ENCODE measurements around the gene SCART1.
"Not testable (repeated sequence)": the region's sequence is repeated elsewhere in the genome, so short reads cannot be mapped to it uniquely, and the experiment has no call there.

The SCART1 gene

GRCh38 chr10:133420028-133420427 lies 33.7 kb upstream of the SCART1 start:
- Histone ChIP-seq H3K9ac (ENCODE audit: low read depth in 1 of 2, low read length in 2 of 2) (no peak overlapping the region), H3K27ac (ENCODE audit: low read depth in 2 of 2, low read length in 2 of 2) (no peak overlapping the region), H3K9me3 (ENCODE audit: control insufficient read depth in 2 of 2, low read length in 2 of 2) (peaks cover 0 to 3% of the 10 kb centered on the region in 2 donors), H3K4me1 (ENCODE audit: control insufficient read depth in 2 of 2, insufficient read depth in 2 of 2, low read length in 2 of 2) (no peaks in the 10 kb centered on the region), H3K4me3 (ENCODE audit: low read length in 2 of 2) (no peak overlapping the region), H3K36me3 (ENCODE audit: control insufficient read depth in 2 of 2, insufficient read depth in 2 of 2, low read length in 2 of 2) (peaks cover 9 to 25% of the 10 kb centered on the region in 2 donors), H3K27me3 (ENCODE audit: control insufficient read depth in 2 of 2, insufficient read depth in 2 of 2, low read length in 2 of 2) (peaks cover 0 to 4% of the 10 kb centered on the region in 2 donors)

- Histone ChIP-seq H3K4me1 (ENCODE audit: control insufficient read depth in 2 of 2, insufficient read depth in 2 of 2, low read length in 2 of 2) (no peaks in the 10 kb centered on the region), H3K36me3 (ENCODE audit: control insufficient read depth in 2 of 2, insufficient read depth in 2 of 2, low read length in 2 of 2) (peaks cover 7 to 20% of the 10 kb centered on the region in 2 donors), H3K27ac (ENCODE audit: low read depth in 2 of 2, low read length in 2 of 2) (no peak overlapping the region)
Observed at GRCh38 chr10:133420579-133420978, 33.2 kb upstream of the SCART1 start.

GRCh38 chr10:133421336-133422222 lies 32.2 kb upstream of the SCART1 start:
- Histone ChIP-seq H3K36me3 (ENCODE audit: control insufficient read depth in 2 of 2, insufficient read depth in 2 of 2, low read length in 2 of 2) (peaks cover 7 to 17% of the 10 kb centered on the region in 2 donors), H3K27me3 (ENCODE audit: control insufficient read depth in 2 of 2, insufficient read depth in 2 of 2, low read length in 2 of 2) (peaks cover 0 to 4% of the 10 kb centered on the region in 2 donors), H3K27ac (ENCODE audit: low read depth in 2 of 2, low read length in 2 of 2) (no peak overlapping the region), H3K4me3 (ENCODE audit: low read length in 2 of 2) (no peak overlapping the region), H3K9me3 (ENCODE audit: control insufficient read depth in 2 of 2, low read length in 2 of 2) (no peaks in the 10 kb centered on the region), H3K4me1 (ENCODE audit: control insufficient read depth in 2 of 2, insufficient read depth in 2 of 2, low read length in 2 of 2) (no peaks in the 10 kb centered on the region), H3K9ac (ENCODE audit: low read depth in 1 of 2, low read length in 2 of 2) (no peak overlapping the region)

More at GRCh38 chr10:133420579-133420978, 33.2 kb upstream of the SCART1 start:
- Histone ChIP-seq H3K27me3 (ENCODE audit: control insufficient read depth in 2 of 2, insufficient read depth in 2 of 2, low read length in 2 of 2) (peaks cover 0 to 4% of the 10 kb centered on the region in 2 donors), H3K9me3 (ENCODE audit: control insufficient read depth in 2 of 2, low read length in 2 of 2) (peaks cover 0 to under 1% of the 10 kb centered on the region in 2 donors), H3K9ac (ENCODE audit: low read depth in 1 of 2, low read length in 2 of 2) (no peak overlapping the region), H3K4me3 (ENCODE audit: low read length in 2 of 2) (no peak overlapping the region)

GRCh38 chr10:133422223-133422806 lies 31.4 kb upstream of the SCART1 start:
- Histone ChIP-seq H3K9me3 (ENCODE audit: control insufficient read depth in 2 of 2, low read length in 2 of 2) (no peaks in the 10 kb centered on the region), H3K36me3 (ENCODE audit: control insufficient read depth in 2 of 2, insufficient read depth in 2 of 2, low read length in 2 of 2) (peaks cover 7 to 17% of the 10 kb centered on the region in 2 donors), H3K9ac (ENCODE audit: low read depth in 1 of 2, low read length in 2 of 2) (no peak overlapping the region), H3K4me3 (ENCODE audit: low read length in 2 of 2) (no peak overlapping the region), H3K4me1 (ENCODE audit: control insufficient read depth in 2 of 2, insufficient read depth in 2 of 2, low read length in 2 of 2) (no peaks in the 10 kb centered on the region), H3K27ac (ENCODE audit: low read depth in 2 of 2, low read length in 2 of 2) (no peak overlapping the region), H3K27me3 (ENCODE audit: control insufficient read depth in 2 of 2, insufficient read depth in 2 of 2, low read length in 2 of 2) (peaks cover 0 to 4% of the 10 kb centered on the region in 2 donors)

GRCh38 chr10:133422807-133423771 lies 30.7 kb upstream of the SCART1 start:
- H3K27ac ChIP-seq (ENCODE audit: low read depth in 2 of 2, low read length in 2 of 2): no peak overlapping the region
- no peaks in the 10 kb centered on the region for H3K4me1 ChIP-seq (ENCODE audit: control insufficient read depth in 2 of 2, insufficient read depth in 2 of 2, low read length in 2 of 2)
- H3K9me3 ChIP-seq (ENCODE audit: control insufficient read depth in 2 of 2, low read length in 2 of 2): no peaks in the 10 kb centered on the region
- H3K36me3 ChIP-seq (ENCODE audit: control insufficient read depth in 2 of 2, insufficient read depth in 2 of 2, low read length in 2 of 2): peaks cover 7 to 17% of the 10 kb centered on the region in 2 donors
- H3K4me3 ChIP-seq (ENCODE audit: low read length in 2 of 2): no peak overlapping the region
- no peak overlapping the region for H3K9ac ChIP-seq (ENCODE audit: low read depth in 1 of 2, low read length in 2 of 2)
- peaks cover 0 to 4% of the 10 kb centered on the region in 2 donors for H3K27me3 ChIP-seq (ENCODE audit: control insufficient read depth in 2 of 2, insufficient read depth in 2 of 2, low read length in 2 of 2)

- H3K9me3 ChIP-seq (ENCODE audit: control insufficient read depth in 2 of 2, low read length in 2 of 2); H3K27me3 ChIP-seq (ENCODE audit: control insufficient read depth in 2 of 2, insufficient read depth in 2 of 2, low read length in 2 of 2); H3K9ac ChIP-seq (ENCODE audit: low read depth in 1 of 2, low read length in 2 of 2); H3K27ac ChIP-seq (ENCODE audit: low read depth in 2 of 2, low read length in 2 of 2); H3K4me3 ChIP-seq (ENCODE audit: low read length in 2 of 2); H3K4me1 ChIP-seq (ENCODE audit: control insufficient read depth in 2 of 2, insufficient read depth in 2 of 2, low read length in 2 of 2): not testable (repeated sequence)
- H3K36me3 ChIP-seq (ENCODE audit: control insufficient read depth in 2 of 2, insufficient read depth in 2 of 2, low read length in 2 of 2): peaks cover 7 to 14% of the 10 kb centered on the region in 2 donors
Observed at GRCh38 chr10:133424102-133424501, 29.6 kb upstream of the SCART1 start.

- H3K4me3 ChIP-seq (ENCODE audit: low read length in 2 of 2); H3K9me3 ChIP-seq (ENCODE audit: control insufficient read depth in 2 of 2, low read length in 2 of 2); H3K9ac ChIP-seq (ENCODE audit: low read depth in 1 of 2, low read length in 2 of 2); H3K27me3 ChIP-seq (ENCODE audit: control insufficient read depth in 2 of 2, insufficient read depth in 2 of 2, low read length in 2 of 2); H3K4me1 ChIP-seq (ENCODE audit: control insufficient read depth in 2 of 2, insufficient read depth in 2 of 2, low read length in 2 of 2); H3K27ac ChIP-seq (ENCODE audit: low read depth in 2 of 2, low read length in 2 of 2): not testable (repeated sequence)
- H3K36me3 ChIP-seq (ENCODE audit: control insufficient read depth in 2 of 2, insufficient read depth in 2 of 2, low read length in 2 of 2): peaks cover 6 to 12% of the 10 kb centered on the region in 2 donors
Observed at GRCh38 chr10:133424601-133425000, 29.1 kb upstream of the SCART1 start, which contains the start of gene SPRN. Gene SPRN (minus strand): TSS chr10:133424625. CDS start chr10:133423681, 944 bp downstream.

GRCh38 chr10:133429571-133429970 lies 24.2 kb upstream of the SCART1 start:
- not testable (repeated sequence) for H3K9me3 ChIP-seq (ENCODE audit: control insufficient read depth in 2 of 2, low read length in 2 of 2); H3K9ac ChIP-seq (ENCODE audit: low read depth in 1 of 2, low read length in 2 of 2); H3K27ac ChIP-seq (ENCODE audit: low read depth in 2 of 2, low read length in 2 of 2); H3K27me3 ChIP-seq (ENCODE audit: control insufficient read depth in 2 of 2, insufficient read depth in 2 of 2, low read length in 2 of 2); H3K36me3 ChIP-seq (ENCODE audit: control insufficient read depth in 2 of 2, insufficient read depth in 2 of 2, low read length in 2 of 2); H3K4me3 ChIP-seq (ENCODE audit: low read length in 2 of 2); H3K4me1 ChIP-seq (ENCODE audit: control insufficient read depth in 2 of 2, insufficient read depth in 2 of 2, low read length in 2 of 2)

GRCh38 chr10:133431888-133432613 lies 21.7 kb upstream of the SCART1 start:
- H3K27me3 ChIP-seq (ENCODE audit: control insufficient read depth in 2 of 2, insufficient read depth in 2 of 2, low read length in 2 of 2); H3K4me3 ChIP-seq (ENCODE audit: low read length in 2 of 2); H3K36me3 ChIP-seq (ENCODE audit: control insufficient read depth in 2 of 2, insufficient read depth in 2 of 2, low read length in 2 of 2); H3K4me1 ChIP-seq (ENCODE audit: control insufficient read depth in 2 of 2, insufficient read depth in 2 of 2, low read length in 2 of 2); H3K9me3 ChIP-seq (ENCODE audit: control insufficient read depth in 2 of 2, low read length in 2 of 2); H3K27ac ChIP-seq (ENCODE audit: low read depth in 2 of 2, low read length in 2 of 2); H3K9ac ChIP-seq (ENCODE audit: low read depth in 1 of 2, low read length in 2 of 2): not testable (repeated sequence)
